Measurements from ENCODE around the gene FBXO5.

The FBXO5 gene

DNA sequence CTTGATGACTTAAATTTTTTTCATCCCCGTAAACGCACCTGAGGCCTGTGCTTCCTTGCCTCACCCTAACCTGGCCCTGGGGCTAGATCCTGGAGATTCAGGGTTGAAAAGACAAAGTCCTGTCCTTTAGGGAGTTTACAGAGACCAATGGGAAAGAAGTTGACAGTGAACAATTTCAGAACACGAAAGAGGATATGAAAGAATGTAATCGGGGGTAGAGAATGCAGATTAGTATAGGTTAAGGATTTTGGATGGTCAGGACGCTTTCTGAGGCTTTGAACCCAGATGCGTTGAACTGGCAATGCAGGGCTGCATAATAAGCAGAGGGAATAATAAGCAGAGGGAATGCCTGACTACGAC lies 1.7 kb upstream of the FBXO5 start:
- Histone ChIP-seq H3K9me3 (ENCODE audit: insufficient read depth, low read depth, low read length) (no peaks in the 10 kb centered on the region), H3K79me2 (ENCODE audit: insufficient read depth, low read length) (peaks cover 72% of the 10 kb centered on the region), H3K9ac (ENCODE audit: low read depth, low read length, poor library complexity, severe bottlenecking) (peak overlapping the region; percentile 100), H3K36me3 (ENCODE audit: insufficient read depth, low read length) (peaks cover 3% of the 10 kb centered on the region; the same call in 1 of the 2 replicates), H3K4me2 (ENCODE audit: low read depth, low read length, poor library complexity, severe bottlenecking) (peak overlapping the region; percentile 93), H4K20me1 (ENCODE audit: insufficient read depth, low read length, poor library complexity, severe bottlenecking) (peaks cover 48% of the 10 kb centered on the region), H3K4me3 (ENCODE audit: low read length, poor library complexity, severe bottlenecking) (peak overlapping the region; percentile 100), H3K4me1 (ENCODE audit: insufficient read depth, low read length, poor library complexity, severe bottlenecking) (peaks cover 41% of the 10 kb centered on the region), H2AFZ (ENCODE audit: low read length) (0 out of 2 replicates have a peak overlapping the region, but pooled peaks have one; percentile 46), H3K9me2 (replicated peaks; ENCODE audit: low read depth, low read length) (no peaks in the 10 kb centered on the region), H3K27me3 (ENCODE audit: insufficient read depth, low read length, poor library complexity, severe bottlenecking) (peaks cover 3% of the 10 kb centered on the region), H3F3A (ENCODE audit: low read depth) (no peaks in the 10 kb centered on the region)
- TF ChIP-seq EZH2phosphoT487 (IDR thresholded peaks at IDR 0.05; ENCODE audit: borderline replicate concordance) (no peak), CTCF (conservative IDR thresholded peaks at IDR 0.05; ENCODE audit: low read length) (no peak)

DNA sequence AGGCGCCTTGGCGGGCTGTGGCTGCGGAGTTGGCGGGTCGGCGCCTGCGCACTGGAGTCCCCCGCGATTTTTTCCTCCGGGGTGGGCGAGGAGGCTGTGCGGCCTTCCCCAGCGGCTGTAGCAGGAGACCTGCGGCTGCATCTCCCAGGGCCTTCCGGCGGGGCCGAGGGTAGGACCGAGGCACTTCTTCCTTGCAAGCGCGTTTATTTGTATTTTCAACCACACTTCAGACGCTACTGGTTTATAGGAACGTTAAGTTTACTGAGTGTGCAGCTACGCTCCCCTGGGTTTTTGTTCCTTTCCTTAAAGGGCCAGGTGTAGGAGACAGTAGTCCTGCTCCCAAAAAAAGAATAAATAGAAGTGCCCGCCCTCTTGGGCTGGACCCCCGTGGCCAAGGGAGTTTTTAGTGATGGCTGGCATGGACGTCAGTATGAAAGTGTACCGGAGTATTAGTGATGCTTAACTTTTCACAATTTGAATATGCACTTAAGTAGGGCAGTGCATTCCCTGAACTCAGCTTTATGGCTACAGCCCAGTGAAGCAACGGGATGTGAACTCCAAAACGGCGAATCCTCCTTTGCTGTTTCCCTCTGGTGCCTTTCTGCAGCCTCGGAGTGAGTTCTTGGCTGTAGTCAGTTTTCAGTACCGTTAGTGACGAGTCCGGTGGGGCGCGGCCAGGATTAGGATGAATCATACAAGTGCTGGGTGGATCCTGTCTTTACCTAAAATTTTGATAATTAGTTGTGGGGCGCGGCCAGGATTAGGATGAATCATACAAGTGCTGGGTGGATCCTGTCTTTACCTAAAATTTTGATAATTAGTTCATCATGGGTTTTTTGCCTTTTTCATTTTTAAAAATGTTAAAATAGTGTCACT lies 1.0 kb upstream of the FBXO5 start:
- H3K36me3 ChIP-seq (ENCODE audit: insufficient read depth, low read length): peaks cover 3% of the 10 kb centered on the region; the same call in 1 of the 2 replicates

More for the DNA sequence above, 1.0 kb upstream of the FBXO5 start:
- Histone ChIP-seq H3K27me3 (ENCODE audit: insufficient read depth, low read length, poor library complexity, severe bottlenecking) (peaks cover 3% of the 10 kb centered on the region), H3K4me2 (ENCODE audit: low read depth, low read length, poor library complexity, severe bottlenecking) (peak overlapping the region; percentile 93), H3F3A (ENCODE audit: low read depth) (no peaks in the 10 kb centered on the region), H4K20me1 (ENCODE audit: insufficient read depth, low read length, poor library complexity, severe bottlenecking) (peaks cover 54% of the 10 kb centered on the region), H3K4me3 (ENCODE audit: low read length, poor library complexity, severe bottlenecking) (peak overlapping the region; percentile 100), H2AFZ (ENCODE audit: low read length) (peak overlapping the region; percentile 77), H3K9ac (ENCODE audit: low read depth, low read length, poor library complexity, severe bottlenecking) (peak overlapping the region; percentile 100), H3K9me3 (ENCODE audit: insufficient read depth, low read depth, low read length) (no peaks in the 10 kb centered on the region), H3K9me2 (replicated peaks; ENCODE audit: low read depth, low read length) (no peaks in the 10 kb centered on the region), H3K4me1 (ENCODE audit: insufficient read depth, low read length, poor library complexity, severe bottlenecking) (peaks cover 46% of the 10 kb centered on the region), H3K79me2 (ENCODE audit: insufficient read depth, low read length) (peaks cover 78% of the 10 kb centered on the region)
- TF ChIP-seq EZH2phosphoT487 (IDR thresholded peaks at IDR 0.05; ENCODE audit: borderline replicate concordance) (no peak), CTCF (conservative IDR thresholded peaks at IDR 0.05; ENCODE audit: low read length) (no peak)

All from Loucy (cell line).